Neural crest cell (in vitro differentiated cells): ENCODE results near the gene JCHAIN. TPM values are rescaled to one million over a fixed set of nuclear protein-coding genes. Genes with fewer than 3 reads are reported as not detected.

Source experiments
- DNase-seq: peaks from one replicate; pipeline ENCODE4 v3.0.0; 2021; ENCODE audit warnings: low read depth, mixed read lengths, low spot score
- H3K27ac Mint-ChIP-seq: one replicate; pipeline ENCODE4 v1.8.0; 2021; ENCODE audit warnings: mild to moderate bottlenecking, mixed read lengths; ENCODE audit not compliant: unreplicated experiment
- H3K27me3 Mint-ChIP-seq: 2 replicates; pipeline ENCODE4 v1.8.0; 2021; ENCODE audit warnings: low read depth, mild to moderate bottlenecking, mixed read lengths
- H3K36me3 Mint-ChIP-seq: 2 replicates; pipeline ENCODE4 v1.8.0; 2021; ENCODE audit warnings: low read depth, mild to moderate bottlenecking, mixed read lengths
- H3K4me1 Mint-ChIP-seq: 2 replicates; pipeline ENCODE4 v1.8.0; 2021; ENCODE audit warnings: mixed read lengths
- H3K4me3 Mint-ChIP-seq: one replicate; pipeline ENCODE4 v1.8.0; 2021; ENCODE audit warnings: mild to moderate bottlenecking, mixed read lengths
- H3K9me3 Mint-ChIP-seq: 2 replicates; pipeline ENCODE4 v1.8.0; 2021; ENCODE audit warnings: mixed read lengths
- CTCF ChIP-seq: fragments of 200-600 bp; sonication (generic); conservative IDR thresholded peaks from 2 replicates; pipeline ENCODE4 v1.5.0; 2021; ENCODE audit warnings: antibody characterized with exemption, mild to moderate bottlenecking
- total RNA-seq: library from RNA; stranded (reverse); gene quantifications from 2 replicates; pipeline ENCODE4 v1.2.1, GENCODE V29; 2021

Gene JCHAIN
- total RNA-seq, 1 donor from 2014 or later: not detected

- H3K4me3 Mint-ChIP-seq: no peak overlapping the region
- H3K9me3 Mint-ChIP-seq: peaks cover 10% of the 10 kb centered on the region
- H3K27me3 Mint-ChIP-seq: peaks cover 5% of the 10 kb centered on the region
- no peak for TF ChIP-seq CTCF
- H3K27ac Mint-ChIP-seq: no peak overlapping the region
- no peak for DNase-seq
- no peaks in the 10 kb centered on the region for H3K4me1 Mint-ChIP-seq
- no peaks in the 10 kb centered on the region for H3K36me3 Mint-ChIP-seq
Measured at GRCh38 chr4:70619778-70620177, 46.5 kb downstream of the JCHAIN start.

- Mint-ChIP-seq H3K4me3 (no peak overlapping the region), H3K27ac (no peak overlapping the region), H3K4me1 (no peaks in the 10 kb centered on the region), H3K27me3 (peaks cover 5% of the 10 kb centered on the region), H3K9me3 (peaks cover 10% of the 10 kb centered on the region), H3K36me3 (no peaks in the 10 kb centered on the region)
- no peak for TF ChIP-seq CTCF
- no peak for DNase-seq
Measured at GRCh38 chr4:70619288-70619687, 47.0 kb downstream of the JCHAIN start.

GRCh38 chr4:70614184-70614555 is 52.1 kb downstream of the JCHAIN start:
- TF ChIP-seq CTCF: no peak
- Mint-ChIP-seq H3K36me3 (no peaks in the 10 kb centered on the region), H3K27me3 (peaks cover 5% of the 10 kb centered on the region), H3K4me1 (no peaks in the 10 kb centered on the region), H3K27ac (no peak overlapping the region), H3K9me3 (peaks cover 2% of the 10 kb centered on the region), H3K4me3 (no peak overlapping the region)
- no peak for DNase-seq

DNA sequence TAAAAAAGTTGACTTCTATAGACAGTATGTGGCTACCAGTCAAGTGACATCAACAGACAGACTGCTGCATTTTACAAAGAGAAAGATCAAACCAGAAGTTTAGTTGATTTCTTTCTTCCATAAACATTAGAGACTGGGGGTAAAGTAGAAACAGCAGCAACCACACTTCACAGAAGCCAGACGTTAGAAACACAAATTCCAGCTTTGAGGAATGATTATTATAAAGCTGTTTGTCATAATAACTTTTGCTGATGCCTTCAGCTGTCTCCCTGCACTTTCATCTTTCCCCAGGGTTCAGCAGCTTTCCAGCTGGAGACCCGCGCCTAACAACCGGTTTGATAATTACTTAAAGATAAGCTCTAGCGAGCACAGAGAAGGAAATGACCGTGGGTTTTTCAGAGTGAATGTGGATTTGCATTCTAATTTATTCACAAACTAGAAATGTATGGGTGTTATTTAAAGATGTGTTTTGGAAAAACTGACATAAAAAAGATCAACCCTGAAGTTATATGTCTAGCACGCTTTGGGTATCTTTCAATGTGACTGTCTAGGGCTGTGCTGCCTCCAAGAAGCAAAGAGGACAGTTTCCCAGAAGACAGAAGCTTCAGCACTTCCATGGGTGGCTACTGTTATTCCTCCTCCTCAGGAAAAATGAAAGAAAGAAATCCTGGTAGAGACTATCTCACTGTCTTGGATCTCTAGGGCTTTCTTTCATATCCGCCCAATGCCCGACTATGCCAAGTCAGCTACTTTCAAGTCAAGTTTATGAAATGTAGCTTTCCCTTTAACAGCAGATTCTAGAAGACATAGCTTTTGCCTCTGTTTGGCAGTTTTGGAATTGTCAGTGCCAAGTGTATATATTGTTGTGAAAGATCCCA is 52.8 kb downstream of the JCHAIN start:
- Mint-ChIP-seq H3K27ac (no peak overlapping the region), H3K4me3 (no peak overlapping the region), H3K9me3 (no peaks in the 10 kb centered on the region), H3K27me3 (peaks cover 4% of the 10 kb centered on the region), H3K4me1 (peaks cover under 1% of the 10 kb centered on the region), H3K36me3 (no peaks in the 10 kb centered on the region)
- TF ChIP-seq CTCF: no peak
- no peak for DNase-seq

- Mint-ChIP-seq H3K27ac (no peak overlapping the region), H3K9me3 (no peaks in the 10 kb centered on the region), H3K4me3 (no peak overlapping the region), H3K36me3 (no peaks in the 10 kb centered on the region), H3K27me3 (no peaks in the 10 kb centered on the region), H3K4me1 (peaks cover 13% of the 10 kb centered on the region)
- no peak for TF ChIP-seq CTCF
- DNase-seq: no peak
Measured at GRCh38 chr4:70608324-70608723, 58.0 kb downstream of the JCHAIN start.
